Mesendoderm (in vitro differentiated cells): Measurements from ENCODE around the gene ZNF30.

Experiments used
- DNase-seq: peaks from one replicate; pipeline ENCODE4 v3.0.0; 2013
- H2AK5ac ChIP-seq: 2 replicates; pipeline ENCODE4 v1.6.1; 2013; ENCODE audit warnings: low read length, inconsistent platforms
- H2BK120ac ChIP-seq: 2 replicates; pipeline ENCODE4 v1.6.1; 2013; ENCODE audit warnings: low read depth, mild to moderate bottlenecking, low read length, moderate library complexity, mixed read lengths
- H2BK15ac ChIP-seq: replicated peaks from 2 replicates; pipeline ENCODE4 v1.6.1; 2013; ENCODE audit warnings: low read depth, mild to moderate bottlenecking, moderate library complexity
- H2BK5ac ChIP-seq: 2 replicates; pipeline ENCODE4 v1.6.1; 2013; ENCODE audit warnings: low read length, inconsistent platforms
- H3K18ac ChIP-seq: 2 replicates; pipeline ENCODE4 v1.6.1; 2013; ENCODE audit warnings: mild to moderate bottlenecking, low read length, mixed read lengths
- H3K23ac ChIP-seq: one replicate; pipeline ENCODE4 v1.6.1; 2013; ENCODE audit warnings: low read length
- H3K27ac ChIP-seq: 2 replicates; pipeline ENCODE4 v1.5.1; 2013; ENCODE audit warnings: low read depth, mild to moderate bottlenecking, inconsistent platforms, low read length, moderate library complexity
- H3K27me3 ChIP-seq: 2 replicates; pipeline ENCODE4 v1.6.1; 2013; ENCODE audit warnings: low read length, control low read depth, mild to moderate bottlenecking, inconsistent platforms; ENCODE audit not compliant: insufficient read depth, poor library complexity
- H3K36me3 ChIP-seq: 2 replicates; pipeline ENCODE4 v1.6.1; 2013; ENCODE audit warnings: low read length, inconsistent platforms; ENCODE audit not compliant: control insufficient read depth, insufficient read depth
- H3K4ac ChIP-seq: one replicate; pipeline ENCODE4 v1.6.1; 2013; ENCODE audit warnings: low read depth, mild to moderate bottlenecking, low read length, moderate library complexity
- H3K4me1 ChIP-seq: 2 replicates; pipeline ENCODE4 v1.6.1; 2013; ENCODE audit warnings: low read depth, low read length, inconsistent platforms; ENCODE audit not compliant: control insufficient read depth
- H3K4me2 ChIP-seq: 2 replicates; pipeline ENCODE4 v1.6.1; 2013; ENCODE audit warnings: low read length
- H3K4me3 ChIP-seq: 2 replicates; pipeline ENCODE4 v1.5.1; 2013; ENCODE audit warnings: mild to moderate bottlenecking, low read length
- H3K56ac ChIP-seq: one replicate; pipeline ENCODE4 v1.6.1; 2013; ENCODE audit warnings: low read length
- H3K79me1 ChIP-seq: 2 replicates; pipeline ENCODE4 v1.6.1; 2013; ENCODE audit warnings: low read length, inconsistent platforms
- H3K79me2 ChIP-seq: 2 replicates; pipeline ENCODE4 v1.6.1; 2013; ENCODE audit warnings: mild to moderate bottlenecking, low read length; ENCODE audit not compliant: control insufficient read depth, insufficient read depth
- H3K9ac ChIP-seq: 2 replicates; pipeline ENCODE4 v1.6.1; 2013; ENCODE audit warnings: low read length, inconsistent platforms
- H4K5ac ChIP-seq: one replicate; pipeline ENCODE4 v1.6.1; 2013; ENCODE audit warnings: low read length
- H4K8ac ChIP-seq: one replicate; pipeline ENCODE4 v1.6.1; 2013; ENCODE audit warnings: low read depth, mild to moderate bottlenecking, control low read depth, low read length, moderate library complexity
- WGBS: extraction: QIAGEN DNeasy Blood & Tissue Kit; methylation state at CpG from one replicate; pipeline ENCODE4 v1.1.7; 2013; ENCODE audit warnings: low lambda C conversion rate, missing lambda C conversion rate; ENCODE audit not compliant: insufficient coverage; ENCODE audit errors: extremely low coverage; 5-methylcytosine and 5-hydroxymethylcytosine counted together

ZNF30 gene

DNA sequence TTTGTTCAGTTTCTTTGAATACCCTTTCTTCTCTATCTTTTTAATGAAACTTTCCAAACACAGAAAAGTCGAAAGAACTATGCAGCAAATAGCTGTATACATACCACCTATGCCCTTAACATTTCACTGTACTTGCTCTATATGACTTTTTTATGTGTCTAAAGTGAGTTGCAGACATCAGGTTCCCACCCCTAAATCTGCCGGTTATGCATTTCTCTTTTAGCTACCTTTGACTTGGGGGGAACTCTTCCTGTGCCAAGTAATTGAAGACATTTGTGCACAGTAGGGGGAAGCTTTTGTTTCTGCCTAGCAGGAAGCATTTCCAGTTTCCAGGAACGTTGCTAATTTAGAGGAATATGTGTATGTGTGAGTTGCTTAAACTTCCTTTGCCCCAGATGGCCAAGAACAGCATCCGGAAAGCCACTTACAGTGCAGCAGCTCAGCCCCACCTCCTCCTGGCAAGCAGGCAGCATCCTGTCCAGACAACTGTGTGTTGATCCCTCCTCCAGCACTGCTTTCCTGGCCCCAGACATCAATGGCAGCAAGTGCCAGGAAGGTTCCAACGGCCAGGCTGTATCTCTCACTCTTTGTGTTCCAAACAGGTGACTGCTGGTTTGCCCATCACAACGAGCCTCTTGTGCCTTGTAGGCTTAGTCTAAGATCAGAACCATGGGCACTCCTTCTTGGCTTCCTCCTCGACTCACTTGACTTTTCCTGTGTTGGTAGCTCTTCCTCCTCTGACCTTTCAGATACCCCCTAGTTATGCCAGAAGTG is 58.7 kb downstream of the ZNF30 start:
- no peak overlapping the region for H3K18ac ChIP-seq
- no peak overlapping the region for H3K4ac ChIP-seq
- no peak overlapping the region for H2BK5ac ChIP-seq
- no peak overlapping the region for H2BK120ac ChIP-seq
- no peak overlapping the region for H4K5ac ChIP-seq
- H2AK5ac ChIP-seq: no peak overlapping the region
- no CpG with 5 or more reads among the region's 7 CpGs for WGBS
- H3K23ac ChIP-seq: no peak overlapping the region
- no peak overlapping the region for H3K9ac ChIP-seq
- H3K56ac ChIP-seq: peak overlapping the region; percentile 22
- H3K4me1 ChIP-seq: peaks cover 2% of the 10 kb centered on the region
- no peak overlapping the region for H3K4me2 ChIP-seq
- no peak for DNase-seq
- no peaks in the 10 kb centered on the region for H3K79me1 ChIP-seq
- H4K8ac ChIP-seq: no peak overlapping the region
- no peaks in the 10 kb centered on the region for H3K27me3 ChIP-seq
- H3K79me2 ChIP-seq: no peaks in the 10 kb centered on the region
- H3K4me3 ChIP-seq: no peak overlapping the region
- no peak overlapping the region for H3K27ac ChIP-seq
- H2BK15ac ChIP-seq: no peak overlapping the region
- no peaks in the 10 kb centered on the region for H3K36me3 ChIP-seq

DNA sequence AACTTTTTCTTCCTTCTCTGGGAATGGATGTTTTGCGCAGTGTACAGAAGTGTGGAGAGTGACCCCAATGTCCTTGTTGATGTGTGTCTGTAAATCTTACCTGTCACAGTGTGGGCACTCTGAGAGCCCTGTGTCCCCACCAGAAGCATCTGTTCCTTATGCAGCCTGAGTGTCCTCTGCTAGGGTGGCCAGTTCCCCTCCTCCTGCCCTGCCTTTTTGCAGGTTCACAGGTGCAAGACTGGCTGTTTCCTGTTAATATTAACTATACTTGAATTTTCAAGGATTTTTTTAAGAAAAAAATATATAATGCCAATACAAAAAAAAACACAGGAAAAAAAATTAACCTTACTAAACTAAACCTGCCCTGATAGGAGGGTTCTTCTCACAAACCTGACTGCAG is 61.4 kb downstream of the ZNF30 start:
- Histone ChIP-seq H3K9ac (no peak overlapping the region), H3K23ac (no peak overlapping the region), H3K4ac (no peak overlapping the region), H3K27me3 (no peaks in the 10 kb centered on the region), H3K4me3 (no peak overlapping the region), H2AK5ac (no peak overlapping the region), H3K4me1 (peaks cover 2% of the 10 kb centered on the region), H2BK5ac (no peak overlapping the region), H4K8ac (no peak overlapping the region), H2BK120ac (no peak overlapping the region), H4K5ac (no peak overlapping the region), H3K4me2 (no peak overlapping the region), H3K79me1 (no peaks in the 10 kb centered on the region), H3K36me3 (no peaks in the 10 kb centered on the region), H3K18ac (no peak overlapping the region), H3K79me2 (no peaks in the 10 kb centered on the region), H3K27ac (no peak overlapping the region), H2BK15ac (no peak overlapping the region), H3K56ac (no peak overlapping the region)
- no peak for DNase-seq
- WGBS: no CpG with 5 or more reads among the region's 1 CpG

DNA sequence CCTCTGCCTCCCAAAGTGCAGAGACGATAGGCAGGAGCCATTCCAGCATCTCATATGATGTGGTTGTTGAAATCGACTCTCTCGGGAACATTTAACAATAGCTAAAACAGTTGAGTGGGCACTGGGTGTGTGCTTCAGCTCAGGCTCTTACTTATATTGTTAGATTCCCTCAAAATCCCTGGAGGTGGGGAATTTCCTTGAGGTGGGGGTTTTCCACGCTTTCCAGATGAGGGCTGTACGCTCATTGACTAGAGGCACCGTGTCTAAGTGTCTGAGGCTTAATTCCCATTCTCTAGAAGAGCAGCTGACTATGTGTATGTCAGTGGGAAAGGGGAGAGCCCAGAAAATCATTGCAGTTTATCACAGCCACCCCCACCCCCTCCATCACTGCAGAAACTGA is 62.6 kb downstream of the ZNF30 start:
- Histone ChIP-seq H3K27ac (no peak overlapping the region), H2BK120ac (no peak overlapping the region), H3K4me2 (no peak overlapping the region), H3K56ac (no peak overlapping the region), H3K36me3 (no peaks in the 10 kb centered on the region), H3K4me1 (peaks cover 2% of the 10 kb centered on the region), H3K18ac (no peak overlapping the region), H3K23ac (no peak overlapping the region), H4K8ac (no peak overlapping the region), H2AK5ac (no peak overlapping the region), H2BK15ac (no peak overlapping the region), H2BK5ac (no peak overlapping the region), H3K9ac (no peak overlapping the region), H3K79me2 (no peaks in the 10 kb centered on the region), H4K5ac (no peak overlapping the region), H3K27me3 (no peaks in the 10 kb centered on the region), H3K4ac (no peak overlapping the region), H3K4me3 (no peak overlapping the region), H3K79me1 (no peaks in the 10 kb centered on the region)
- DNase-seq: no peak
- no CpG with 5 or more reads among the region's 6 CpGs for WGBS

DNA sequence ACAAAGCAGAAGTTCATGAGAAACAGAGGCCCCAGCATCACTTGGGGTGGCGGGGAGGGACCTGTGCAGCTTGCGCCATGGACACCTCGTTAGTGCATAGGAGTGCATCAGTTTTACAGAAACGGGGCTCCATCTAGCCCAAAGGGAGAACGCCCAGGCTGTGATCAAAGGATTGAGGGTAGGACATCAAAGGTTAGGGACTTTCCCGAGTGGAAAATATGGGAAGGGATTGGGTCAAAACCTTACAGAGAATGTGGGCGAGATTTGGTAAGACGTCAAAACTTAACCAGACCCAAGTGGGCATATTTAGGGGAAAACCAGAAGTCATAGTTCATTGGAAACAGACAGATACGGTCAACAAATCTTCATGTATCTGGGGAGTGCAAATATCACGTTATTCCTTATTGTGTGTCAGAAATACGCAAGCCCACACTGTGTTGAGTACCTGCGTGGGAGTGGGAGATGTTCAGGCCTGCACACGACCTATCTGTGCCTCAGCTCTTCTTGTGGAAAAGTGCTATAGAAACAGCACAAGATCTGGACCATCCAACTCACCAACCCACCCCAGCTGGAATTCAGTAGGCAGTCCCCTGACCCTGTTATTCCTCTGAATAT is 64.0 kb downstream of the ZNF30 start:
- no peak overlapping the region for H2BK120ac ChIP-seq
- H2BK15ac ChIP-seq: no peak overlapping the region
- no peak overlapping the region for H4K8ac ChIP-seq
- H3K4me3 ChIP-seq: no peak overlapping the region
- no CpG with 5 or more reads among the region's 13 CpGs for WGBS
- no peak overlapping the region for H3K27ac ChIP-seq
- H3K4me1 ChIP-seq: peaks cover under 1% of the 10 kb centered on the region
- no peak overlapping the region for H3K18ac ChIP-seq
- H3K36me3 ChIP-seq: no peaks in the 10 kb centered on the region
- H3K23ac ChIP-seq: no peak overlapping the region
- H3K79me2 ChIP-seq: no peaks in the 10 kb centered on the region
- no peak overlapping the region for H3K56ac ChIP-seq
- no peak overlapping the region for H3K4ac ChIP-seq
- no peak overlapping the region for H4K5ac ChIP-seq
- no peaks in the 10 kb centered on the region for H3K79me1 ChIP-seq
- no peak overlapping the region for H2AK5ac ChIP-seq
- no peak overlapping the region for H2BK5ac ChIP-seq
- no peak overlapping the region for H3K9ac ChIP-seq
- H3K4me2 ChIP-seq: no peak overlapping the region
- H3K27me3 ChIP-seq: no peaks in the 10 kb centered on the region
- DNase-seq: no peak

DNA sequence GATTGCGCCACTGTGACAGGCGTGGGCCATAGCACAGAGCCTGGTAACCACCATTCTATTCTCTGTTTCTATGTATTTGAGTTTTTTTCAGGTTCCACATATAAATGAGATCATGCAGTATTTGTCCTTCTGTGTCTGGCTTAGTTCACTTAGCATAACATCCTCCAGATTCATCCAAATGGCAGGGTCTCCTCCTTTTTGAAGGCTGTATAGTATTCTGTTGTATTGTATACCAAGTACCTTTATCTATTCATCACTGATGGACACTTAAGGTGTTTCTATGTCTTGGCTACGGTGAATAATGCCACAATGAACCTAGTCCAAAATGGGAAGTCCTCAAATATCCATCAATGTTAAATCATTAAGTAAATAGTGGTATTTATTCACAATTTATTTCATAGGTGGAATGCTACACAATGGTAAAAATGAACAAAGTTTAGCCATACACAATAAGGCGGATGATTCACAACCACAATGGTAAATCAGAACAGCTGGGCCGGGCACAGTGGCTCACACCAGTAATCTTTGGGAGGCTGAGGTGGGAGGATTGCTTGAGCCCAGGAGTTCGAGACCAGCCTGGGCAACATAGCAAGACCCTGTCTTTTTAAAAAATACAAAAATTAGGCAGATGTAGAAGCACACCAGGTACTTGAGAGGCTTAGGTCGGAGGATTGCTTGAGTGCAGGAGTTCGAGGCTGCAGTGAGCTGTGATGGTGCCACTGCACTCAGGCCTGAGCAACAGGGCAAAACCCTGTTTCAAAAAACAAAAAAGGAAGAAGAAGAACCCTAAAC is 65.0 kb downstream of the ZNF30 start:
- Histone ChIP-seq H3K23ac (no peak overlapping the region), H2BK120ac (no peak overlapping the region), H2AK5ac (no peak overlapping the region), H3K27ac (no peak overlapping the region), H3K79me2 (no peaks in the 10 kb centered on the region), H3K4me1 (no peaks in the 10 kb centered on the region), H3K9ac (no peak overlapping the region), H3K18ac (no peak overlapping the region), H3K56ac (no peak overlapping the region), H2BK15ac (no peak overlapping the region), H3K4me3 (no peak overlapping the region), H4K8ac (no peak overlapping the region), H3K4ac (no peak overlapping the region), H3K4me2 (no peak overlapping the region), H2BK5ac (no peak overlapping the region), H4K5ac (no peak overlapping the region), H3K36me3 (no peaks in the 10 kb centered on the region), H3K79me1 (no peaks in the 10 kb centered on the region), H3K27me3 (no peaks in the 10 kb centered on the region)
- no peak for DNase-seq
- no CpG with 5 or more reads among the region's 8 CpGs for WGBS
